Hepatocyte (in vitro differentiated cells): ENCODE results near the gene PDK1.

Experiments
- EZH2 ChIP-seq: fragments of 200-600 bp; sonication (generic); IDR thresholded peaks from 2 replicates; pipeline ENCODE4 v1.6.1; 2016; ENCODE audit warnings: antibody characterized with exemption, mild to moderate bottlenecking, borderline replicate concordance
- EZH2phosphoT487 ChIP-seq: fragments of 200-600 bp; sonication (generic); IDR thresholded peaks from one replicate; pipeline ENCODE4 v1.6.1; 2018; ENCODE audit warnings: antibody characterized with exemption, mild to moderate bottlenecking, low read depth, moderate library complexity; ENCODE audit not compliant: unreplicated experiment, severe bottlenecking
- TF ChIP-seq, protein P1 (sequence below): fragments of 200-600 bp; sonication (generic); IDR thresholded peaks from 2 replicates; pipeline ENCODE4 v1.5.1; 2016; ENCODE audit warnings: antibody characterized with exemption, mild to moderate bottlenecking; ENCODE audit not compliant: poor library complexity

DNA sequence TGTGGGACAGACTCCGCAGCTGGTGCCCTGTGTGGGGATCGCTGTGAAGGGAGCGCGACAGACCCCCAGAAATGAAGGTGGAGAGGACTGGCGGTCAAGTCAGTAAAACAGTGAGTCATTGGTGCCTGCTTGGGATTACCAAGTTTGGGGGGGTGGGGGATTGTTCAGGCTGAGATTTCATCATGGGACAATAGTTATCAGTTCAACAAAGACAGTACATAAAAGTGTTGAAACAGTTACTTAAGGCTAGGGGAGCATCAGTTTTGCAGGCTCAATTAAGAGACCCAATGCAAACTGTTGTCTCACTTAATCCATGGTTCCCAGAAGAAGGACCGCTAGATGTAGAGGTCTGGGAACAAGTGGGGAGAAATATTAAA, 42.4 kb upstream of the PDK1 start:
- TF ChIP-seq, protein P1, sequence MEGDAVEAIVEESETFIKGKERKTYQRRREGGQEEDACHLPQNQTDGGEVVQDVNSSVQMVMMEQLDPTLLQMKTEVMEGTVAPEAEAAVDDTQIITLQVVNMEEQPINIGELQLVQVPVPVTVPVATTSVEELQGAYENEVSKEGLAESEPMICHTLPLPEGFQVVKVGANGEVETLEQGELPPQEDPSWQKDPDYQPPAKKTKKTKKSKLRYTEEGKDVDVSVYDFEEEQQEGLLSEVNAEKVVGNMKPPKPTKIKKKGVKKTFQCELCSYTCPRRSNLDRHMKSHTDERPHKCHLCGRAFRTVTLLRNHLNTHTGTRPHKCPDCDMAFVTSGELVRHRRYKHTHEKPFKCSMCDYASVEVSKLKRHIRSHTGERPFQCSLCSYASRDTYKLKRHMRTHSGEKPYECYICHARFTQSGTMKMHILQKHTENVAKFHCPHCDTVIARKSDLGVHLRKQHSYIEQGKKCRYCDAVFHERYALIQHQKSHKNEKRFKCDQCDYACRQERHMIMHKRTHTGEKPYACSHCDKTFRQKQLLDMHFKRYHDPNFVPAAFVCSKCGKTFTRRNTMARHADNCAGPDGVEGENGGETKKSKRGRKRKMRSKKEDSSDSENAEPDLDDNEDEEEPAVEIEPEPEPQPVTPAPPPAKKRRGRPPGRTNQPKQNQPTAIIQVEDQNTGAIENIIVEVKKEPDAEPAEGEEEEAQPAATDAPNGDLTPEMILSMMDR, result no peak
- TF ChIP-seq EZH2 (no peak), EZH2phosphoT487 (no peak)
